Coronary artery (tissue), 2 donors: Measurements from ENCODE around the gene C9orf72.

Source experiments
- DNase-seq: peaks from one replicate; pipeline ENCODE4 v3.0.0-alpha.2; 2017; ENCODE audit warnings: low spot score
- H3K27ac ChIP-seq, 2 donors: fragments of 200-600 bp; sonication (generic); one replicate each; pipeline ENCODE4 v1.5.1; 2016 to 2019
- H3K4me3 ChIP-seq: fragments of 200-600 bp; sonication (generic); 2 replicates; pipeline ENCODE4 v1.5.1; 2016; ENCODE audit warnings: mild to moderate bottlenecking, moderate library complexity
- TF ChIP-seq, protein P1 (sequence below): fragments of 200-600 bp; sonication (generic); IDR thresholded peaks from one replicate; pipeline ENCODE4 v1.5.1; 2019; ENCODE audit warnings: antibody characterized with exemption

C9orf72 gene

GRCh38 chr9:27518809-27519208 is 54.5 kb downstream of the C9orf72 start:
- no peak overlapping the region for H3K27ac ChIP-seq

GRCh38 chr9:27518006-27518405 is 55.3 kb downstream of the C9orf72 start:
- Histone ChIP-seq H3K4me3 (no peak overlapping the region), H3K27ac (no peak overlapping the region)
- TF ChIP-seq, protein P1, sequence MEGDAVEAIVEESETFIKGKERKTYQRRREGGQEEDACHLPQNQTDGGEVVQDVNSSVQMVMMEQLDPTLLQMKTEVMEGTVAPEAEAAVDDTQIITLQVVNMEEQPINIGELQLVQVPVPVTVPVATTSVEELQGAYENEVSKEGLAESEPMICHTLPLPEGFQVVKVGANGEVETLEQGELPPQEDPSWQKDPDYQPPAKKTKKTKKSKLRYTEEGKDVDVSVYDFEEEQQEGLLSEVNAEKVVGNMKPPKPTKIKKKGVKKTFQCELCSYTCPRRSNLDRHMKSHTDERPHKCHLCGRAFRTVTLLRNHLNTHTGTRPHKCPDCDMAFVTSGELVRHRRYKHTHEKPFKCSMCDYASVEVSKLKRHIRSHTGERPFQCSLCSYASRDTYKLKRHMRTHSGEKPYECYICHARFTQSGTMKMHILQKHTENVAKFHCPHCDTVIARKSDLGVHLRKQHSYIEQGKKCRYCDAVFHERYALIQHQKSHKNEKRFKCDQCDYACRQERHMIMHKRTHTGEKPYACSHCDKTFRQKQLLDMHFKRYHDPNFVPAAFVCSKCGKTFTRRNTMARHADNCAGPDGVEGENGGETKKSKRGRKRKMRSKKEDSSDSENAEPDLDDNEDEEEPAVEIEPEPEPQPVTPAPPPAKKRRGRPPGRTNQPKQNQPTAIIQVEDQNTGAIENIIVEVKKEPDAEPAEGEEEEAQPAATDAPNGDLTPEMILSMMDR = no peak
- DNase-seq = no peak

More at GRCh38 chr9:27518809-27519208, 54.5 kb downstream of the C9orf72 start:
- no peak overlapping the region for H3K4me3 ChIP-seq
- TF ChIP-seq, protein P1 = no peak
- no peak for DNase-seq

GRCh38 chr9:27514551-27514950 is 58.7 kb downstream of the C9orf72 start:
- H3K27ac ChIP-seq = no peak overlapping the region
- TF ChIP-seq, protein P1 = no peak
- no peak overlapping the region for H3K4me3 ChIP-seq
- no peak for DNase-seq

GRCh38 chr9:27511771-27512170 is 61.5 kb downstream of the C9orf72 start:
- no peak overlapping the region for H3K27ac ChIP-seq
- H3K4me3 ChIP-seq = no peak overlapping the region
- DNase-seq = no peak
- TF ChIP-seq, protein P1 = no peak

GRCh38 chr9:27510780-27511179 is 62.5 kb downstream of the C9orf72 start:
- DNase-seq = no peak
- TF ChIP-seq, protein P1 = no peak
- Histone ChIP-seq H3K4me3 (no peak overlapping the region), H3K27ac (no peak overlapping the region)

- TF ChIP-seq, protein P1 = no peak
- Histone ChIP-seq H3K27ac (no peak overlapping the region), H3K4me3 (no peak overlapping the region)
- DNase-seq = no peak
Measured at GRCh38 chr9:27506981-27507380, 66.3 kb downstream of the C9orf72 start.

- DNase-seq = no peak
- no peak overlapping the region for H3K27ac ChIP-seq
- no peak overlapping the region for H3K4me3 ChIP-seq
- TF ChIP-seq, protein P1 = no peak
Measured at GRCh38 chr9:27505744-27506161, 67.5 kb downstream of the C9orf72 start.
